ENCODE results near the gene PHF2. TPM values are rescaled to one million over a fixed set of nuclear protein-coding genes. Genes with fewer than 3 reads are reported as not detected.

Gene PHF2
- total RNA-seq, 1 experiment from 2014 or later, result 17.4 TPM

- Histone ChIP-seq H3K18ac (ENCODE audit: insufficient read length, low read depth, low read length) (peak overlapping the region; percentile 47), H3K23me2 (ENCODE audit: insufficient read length, low read depth, low read length, poor library complexity, severe bottlenecking) (no peaks in the 10 kb centered on the region), H4K5ac (ENCODE audit: insufficient read length, low read depth, low read length) (no peak overlapping the region), H3K27me3 (ENCODE audit: insufficient read depth, low read length) (0 out of 2 replicates have a peak, but pooled peaks cover 2% of the 10 kb centered on the region), H4K20me1 (ENCODE audit: control insufficient read depth, insufficient read depth, insufficient read length) (peaks cover 4% of the 10 kb centered on the region), H2BK15ac (ENCODE audit: low read depth, low read length) (no peak overlapping the region), H2BK12ac (ENCODE audit: insufficient read length, low read depth, low read length) (no peak overlapping the region), H2AFZ (ENCODE audit: low read length) (no peak overlapping the region), H3K56ac (ENCODE audit: insufficient read length, low read depth, low read length) (no peak overlapping the region), H3K79me2 (ENCODE audit: insufficient read depth, low read length) (peaks cover 4% of the 10 kb centered on the region; the same call in 1 of the 2 replicates), H3K4me2 (ENCODE audit: insufficient read depth, insufficient read length, low read length) (no peak overlapping the region), H3K14ac (ENCODE audit: insufficient read depth, low read length) (no peak overlapping the region; the same call in 1 of the 2 replicates), H4K91ac (ENCODE audit: insufficient read length, low read depth, low read length) (no peak overlapping the region), H3T11ph (ENCODE audit: low read length) (no peak overlapping the region), H3K4ac (ENCODE audit: low read depth, low read length) (no peak overlapping the region), H3K9me3 (ENCODE audit: control insufficient read depth, low read depth, low read length) (no peaks in the 10 kb centered on the region), H3K79me1 (ENCODE audit: insufficient read depth, low read depth, low read length, poor library complexity, severe bottlenecking) (no peaks in the 10 kb centered on the region), H4K8ac (replicated peaks; ENCODE audit: insufficient read length, low read depth, low read length) (no peak overlapping the region), H3K27ac (ENCODE audit: insufficient read length, low read depth, low read length) (no peak overlapping the region), H2BK5ac (ENCODE audit: insufficient read length, low read length) (no peak overlapping the region), H2AK5ac (ENCODE audit: insufficient read length, low read length) (no peak overlapping the region), H3K23ac (ENCODE audit: insufficient read length, low read depth, low read length) (no peak overlapping the region), H2BK120ac (ENCODE audit: low read depth, low read length, poor library complexity, severe bottlenecking) (no peak overlapping the region), H2BK20ac (ENCODE audit: low read depth, low read length, poor library complexity, severe bottlenecking) (no peak overlapping the region), H3K9ac (ENCODE audit: extremely low read depth, insufficient read length, low read length) (no peak overlapping the region), H3K4me1 (ENCODE audit: insufficient read depth, low read length) (no peaks in the 10 kb centered on the region)
- H3K27me3 Mint-ChIP-seq (ENCODE audit: low read depth), result no peaks in the 10 kb centered on the region
- TF ChIP-seq CTCF (conservative IDR thresholded peaks at IDR 0.05), result no peak
- H3K27ac Mint-ChIP-seq, result peak overlapping the region in 2 of 3 experiments; percentile 34 to 45; a peak in 1 of 7 replicates
- peaks cover 0 to 2% of the 10 kb centered on the region in 2 experiments; a peak in 2 of 5 replicates for H3K9me3 Mint-ChIP-seq
- WGBS (ENCODE audit: extremely low coverage, insufficient read length, low lambda C conversion rate), result no CpG with 5 or more reads among the region's 4 CpGs
- H3K4me1 Mint-ChIP-seq, result peaks cover 12 to 19% of the 10 kb centered on the region in 2 experiments
- H3K4me3 Mint-ChIP-seq, result no peak overlapping the region
- DNase-seq, result no peak
- no peaks in the 10 kb centered on the region for H3K36me3 Mint-ChIP-seq (ENCODE audit: insufficient read depth in 1 of 3, low read depth in 3 of 3)
Observed at GRCh38 chr9:93621922-93622321, 45.5 kb downstream of the PHF2 start.

Measured in H9 (cell line).